AG04449 (cell line): ENCODE results near the gene HDAC5.

Source experiments
- CTCF ChIA-PET: fragments of 350-600 bp; formaldehyde crosslinking; extraction: SDS; loops from one replicate; lab custom pipeline; 2021; ENCODE audit warnings: antibody characterized with exemption; lab: Yijun Ruan, JAX
- POLR2A ChIA-PET: fragments of 400-600, 350-600 bp; formaldehyde crosslinking; extraction: SDS; loops from one replicate; lab custom pipeline; 2020; ENCODE audit warnings: antibody characterized with exemption, inconsistent platforms; lab: Yijun Ruan, JAX
- DNase-seq: peaks from one replicate; pipeline ENCODE4 v3.0.0-alpha.2; 2010; ENCODE audit warnings: low read depth, low spot score
- H3K4me3 ChIP-seq: 2 replicates; pipeline ENCODE4 v1.5.1; 2011; ENCODE audit warnings: low read depth, mild to moderate bottlenecking, control low read depth, low read length
- TF ChIP-seq, protein P1 (sequence below): IDR thresholded peaks from one replicate; pipeline ENCODE4 v1.5.1; 2011; ENCODE audit warnings: mild to moderate bottlenecking, moderate library complexity, low read length, control low read depth, inconsistent platforms; ENCODE audit not compliant: insufficient read depth; ENCODE audit errors: missing control alignments

Gene HDAC5

DNA sequence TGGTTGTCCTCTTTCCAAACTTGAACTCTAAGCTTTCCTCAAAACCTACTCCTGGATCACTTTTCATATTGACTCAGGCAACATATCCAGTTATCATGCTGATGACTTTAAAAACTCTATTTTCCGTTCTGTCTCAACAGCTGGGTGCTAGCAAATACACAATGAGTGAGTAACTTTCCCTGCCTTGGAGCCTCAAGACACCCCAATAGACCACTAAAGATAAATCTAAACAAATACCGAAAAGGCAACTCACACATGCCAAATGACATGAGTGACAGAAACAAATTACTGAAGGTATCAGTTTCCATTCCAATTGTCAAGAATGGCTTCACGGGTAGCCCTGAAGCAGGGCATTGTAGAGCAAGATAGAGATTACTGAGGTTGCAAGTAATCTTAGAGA is 93.0 kb downstream of the HDAC5 start:
- TF ChIP-seq, protein P1, sequence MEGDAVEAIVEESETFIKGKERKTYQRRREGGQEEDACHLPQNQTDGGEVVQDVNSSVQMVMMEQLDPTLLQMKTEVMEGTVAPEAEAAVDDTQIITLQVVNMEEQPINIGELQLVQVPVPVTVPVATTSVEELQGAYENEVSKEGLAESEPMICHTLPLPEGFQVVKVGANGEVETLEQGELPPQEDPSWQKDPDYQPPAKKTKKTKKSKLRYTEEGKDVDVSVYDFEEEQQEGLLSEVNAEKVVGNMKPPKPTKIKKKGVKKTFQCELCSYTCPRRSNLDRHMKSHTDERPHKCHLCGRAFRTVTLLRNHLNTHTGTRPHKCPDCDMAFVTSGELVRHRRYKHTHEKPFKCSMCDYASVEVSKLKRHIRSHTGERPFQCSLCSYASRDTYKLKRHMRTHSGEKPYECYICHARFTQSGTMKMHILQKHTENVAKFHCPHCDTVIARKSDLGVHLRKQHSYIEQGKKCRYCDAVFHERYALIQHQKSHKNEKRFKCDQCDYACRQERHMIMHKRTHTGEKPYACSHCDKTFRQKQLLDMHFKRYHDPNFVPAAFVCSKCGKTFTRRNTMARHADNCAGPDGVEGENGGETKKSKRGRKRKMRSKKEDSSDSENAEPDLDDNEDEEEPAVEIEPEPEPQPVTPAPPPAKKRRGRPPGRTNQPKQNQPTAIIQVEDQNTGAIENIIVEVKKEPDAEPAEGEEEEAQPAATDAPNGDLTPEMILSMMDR, result no peak
- ChIA-PET POLR2A (interaction anchor here (0.6 to 2.2 kb wide), 2 partner anchors 16 to 67 kb away, joined by 4 to 8 read pairs; partner anchors contain the start of gene TMEM101), CTCF (interaction anchor here (1.4 to 10.5 kb wide), 3 partner anchors 12 to 86 kb away, joined by 4 to 96 read pairs (median 12); no protein-coding TSS in a partner anchor)
- H3K4me3 ChIP-seq, result no peak overlapping the region
- no peak for DNase-seq

DNA sequence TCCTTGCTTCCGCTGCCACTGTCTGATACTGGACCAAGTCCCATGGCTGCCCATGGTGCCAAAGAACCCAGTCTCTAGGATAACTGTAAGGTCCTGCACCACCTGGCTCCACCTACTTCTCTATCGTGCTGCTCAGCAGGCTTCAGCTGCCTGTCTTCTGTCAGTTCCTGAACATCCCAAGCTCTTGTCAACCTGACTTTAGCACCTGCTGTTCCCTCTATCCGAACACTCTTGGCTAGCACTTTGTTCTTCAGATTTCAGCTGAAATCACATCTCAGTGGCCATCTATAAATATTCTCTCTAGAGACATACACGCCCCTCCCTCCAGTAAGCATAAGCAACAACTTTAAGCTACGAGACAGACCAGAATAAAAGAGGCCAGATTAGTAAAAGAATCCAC is 93.7 kb downstream of the HDAC5 start:
- CTCF ChIA-PET, result interaction anchor here (1.4 to 10.5 kb wide), 3 partner anchors 13 to 86 kb away, joined by 4 to 96 read pairs (median 12); no protein-coding TSS in a partner anchor

More for the DNA sequence above, 93.7 kb downstream of the HDAC5 start:
- POLR2A ChIA-PET, result interaction anchor here (2.2 kb wide), 1 partner anchor 15 kb away, joined by 8 read pairs; the partner anchor contains the start of gene TMEM101
- no peak overlapping the region for H3K4me3 ChIP-seq
- TF ChIP-seq, protein P1, result no peak
- DNase-seq, result no peak
